H9 (cell line): ENCODE data around the gene C3orf70. TPM values are rescaled to one million over a fixed set of nuclear protein-coding genes. Genes with fewer than 3 reads are reported as not detected.

Experiments
- DNase-seq: peaks from one replicate; pipeline ENCODE4 v3.0.0-alpha.2; 2017
- H2AFZ ChIP-seq: one replicate; pipeline ENCODE4 v1.6.1; 2013; ENCODE audit warnings: mild to moderate bottlenecking, low read length, control low read depth, moderate library complexity
- H2AK5ac ChIP-seq: 2 replicates; pipeline ENCODE4 v1.6.1; 2013; ENCODE audit warnings: low read length, control low read depth, mixed read lengths; ENCODE audit not compliant: insufficient read length
- H2BK120ac ChIP-seq: one replicate; pipeline ENCODE4 v1.6.1; 2013; ENCODE audit warnings: low read depth, mild to moderate bottlenecking, low read length, control low read depth, inconsistent platforms; ENCODE audit not compliant: poor library complexity, severe bottlenecking
- H2BK12ac ChIP-seq: 2 replicates; pipeline ENCODE4 v1.6.1; 2013; ENCODE audit warnings: low read length, control low read depth, mixed read lengths, low read depth; ENCODE audit not compliant: insufficient read length
- H2BK15ac ChIP-seq: 2 replicates; pipeline ENCODE4 v1.6.1; 2013; ENCODE audit warnings: low read depth, low read length, control low read depth
- H2BK20ac ChIP-seq: one replicate; pipeline ENCODE4 v1.6.1; 2013; ENCODE audit warnings: low read depth, mild to moderate bottlenecking, low read length, control low read depth, inconsistent platforms; ENCODE audit not compliant: poor library complexity, severe bottlenecking
- H2BK5ac ChIP-seq: 2 replicates; pipeline ENCODE4 v1.6.1; 2013; ENCODE audit warnings: low read length, control low read depth, mixed read lengths; ENCODE audit not compliant: insufficient read length
- H3K14ac ChIP-seq: 2 replicates; pipeline ENCODE4 v1.6.1; 2013; ENCODE audit warnings: low read length, control low read depth; ENCODE audit not compliant: insufficient read depth
- H3K18ac ChIP-seq: 2 replicates; pipeline ENCODE4 v1.6.1; 2013; ENCODE audit warnings: low read depth, mild to moderate bottlenecking, mixed read lengths, low read length, control low read depth; ENCODE audit not compliant: insufficient read length
- H3K23ac ChIP-seq: 2 replicates; pipeline ENCODE4 v1.6.1; 2013; ENCODE audit warnings: low read length, control low read depth, mixed read lengths, low read depth; ENCODE audit not compliant: insufficient read length
- H3K23me2 ChIP-seq: 2 replicates; pipeline ENCODE4 v1.6.1; 2013; ENCODE audit warnings: low read depth, mild to moderate bottlenecking, mixed read lengths, low read length, control low read depth; ENCODE audit not compliant: insufficient read length, poor library complexity, severe bottlenecking
- H3K27ac ChIP-seq: 2 replicates; pipeline ENCODE4 v1.5.1; 2013; ENCODE audit warnings: low read length, control low read depth, mixed read lengths, low read depth; ENCODE audit not compliant: insufficient read length
- H3K27me3 ChIP-seq: 2 replicates; pipeline ENCODE4 v1.6.1; 2013; ENCODE audit warnings: low read length, control low read depth, inconsistent platforms; ENCODE audit not compliant: insufficient read depth
- H3K4ac ChIP-seq: 2 replicates; pipeline ENCODE4 v1.6.1; 2013; ENCODE audit warnings: low read depth, mild to moderate bottlenecking, control low read depth, inconsistent platforms, low read length, moderate library complexity
- H3K4me1 ChIP-seq: 2 replicates; pipeline ENCODE4 v1.6.1; 2013; ENCODE audit warnings: low read length, control low read depth, inconsistent platforms; ENCODE audit not compliant: insufficient read depth
- H3K4me2 ChIP-seq: 2 replicates; pipeline ENCODE4 v1.6.1; 2013; ENCODE audit warnings: low read length, control low read depth, mixed read lengths; ENCODE audit not compliant: insufficient read length, insufficient read depth
- H3K56ac ChIP-seq: 2 replicates; pipeline ENCODE4 v1.6.1; 2013; ENCODE audit warnings: low read depth, mild to moderate bottlenecking, mixed read lengths, low read length, control low read depth; ENCODE audit not compliant: insufficient read length
- H3K79me1 ChIP-seq: 2 replicates; pipeline ENCODE4 v1.6.1; 2013; ENCODE audit warnings: low read depth, mild to moderate bottlenecking, moderate library complexity, low read length, control low read depth, inconsistent platforms; ENCODE audit not compliant: insufficient read depth, poor library complexity, severe bottlenecking
- H3K79me2 ChIP-seq: 2 replicates; pipeline ENCODE4 v1.6.1; 2013; ENCODE audit warnings: low read length, control low read depth, inconsistent platforms; ENCODE audit not compliant: insufficient read depth
- H3K9ac ChIP-seq: 2 replicates; pipeline ENCODE4 v1.6.1; 2013; ENCODE audit warnings: low read length, control low read depth, mixed read lengths; ENCODE audit not compliant: insufficient read length; ENCODE audit errors: extremely low read depth
- H3K9me3 ChIP-seq: one replicate; pipeline ENCODE4 v1.6.1; 2013; ENCODE audit warnings: low read depth, low read length, inconsistent platforms; ENCODE audit not compliant: control insufficient read depth
- H3T11ph ChIP-seq: one replicate; pipeline ENCODE4 v1.6.1; 2013; ENCODE audit warnings: mild to moderate bottlenecking, low read length, control low read depth, inconsistent platforms
- H4K20me1 ChIP-seq: one replicate; pipeline ENCODE4 v1.6.1; 2013; ENCODE audit not compliant: control insufficient read depth, insufficient read length, insufficient read depth
- H4K5ac ChIP-seq: 2 replicates; pipeline ENCODE4 v1.6.1; 2013; ENCODE audit warnings: low read depth, mild to moderate bottlenecking, mixed read lengths, low read length, control low read depth; ENCODE audit not compliant: insufficient read length
- H4K8ac ChIP-seq: replicated peaks from 2 replicates; pipeline ENCODE4 v1.6.1; 2013; ENCODE audit warnings: low read length, control low read depth, mixed read lengths, low read depth; ENCODE audit not compliant: insufficient read length
- H4K91ac ChIP-seq: 2 replicates; pipeline ENCODE4 v1.6.1; 2013; ENCODE audit warnings: low read depth, mild to moderate bottlenecking, moderate library complexity, mixed read lengths, low read length, control low read depth; ENCODE audit not compliant: insufficient read length
- H3K27ac Mint-ChIP-seq, 3 experiments: 2 replicates in 2 of 3; 3 replicates in 1 of 3; pipeline ENCODE4 v1.8.0; 2020 to 2021; ENCODE audit warnings: mixed read lengths in 3 of 3, mild to moderate bottlenecking in 1 of 3, moderate library complexity in 1 of 3
- H3K27me3 Mint-ChIP-seq: 2 replicates; pipeline ENCODE4 v1.8.0; 2021; ENCODE audit warnings: low read depth, mild to moderate bottlenecking, moderate library complexity, mixed read lengths
- H3K36me3 Mint-ChIP-seq, 3 experiments: 2 replicates in 2 of 3; 3 replicates in 1 of 3; pipeline ENCODE4 v1.8.0; 2020 to 2021; ENCODE audit warnings: low read depth in 3 of 3, mixed read lengths in 3 of 3; ENCODE audit not compliant: insufficient read depth in 1 of 3
- H3K4me1 Mint-ChIP-seq, 2 experiments: 2 replicates each; pipeline ENCODE4 v1.8.0; 2020; ENCODE audit warnings: mixed read lengths in 2 of 2
- H3K4me3 Mint-ChIP-seq, 2 experiments: 2 replicates in 1 of 2; 3 replicates in 1 of 2; pipeline ENCODE4 v1.8.0; 2020 to 2021; ENCODE audit warnings: mild to moderate bottlenecking in 2 of 2, mixed read lengths in 2 of 2, moderate library complexity in 1 of 2
- H3K9me3 Mint-ChIP-seq, 2 experiments: 2 replicates in 1 of 2; 3 replicates in 1 of 2; pipeline ENCODE4 v1.8.0; 2020; ENCODE audit warnings: mild to moderate bottlenecking in 2 of 2, mixed read lengths in 2 of 2, moderate library complexity in 1 of 2
- CTCF ChIP-seq: fragments of 200-600 bp; sonication (generic); conservative IDR thresholded peaks from 3 replicates; pipeline ENCODE4 v1.8.0; 2021; ENCODE audit warnings: antibody characterized with exemption, mild to moderate bottlenecking
- WGBS: extraction: QIAGEN DNeasy Blood & Tissue Kit; methylation state at CpG from one replicate; pipeline ENCODE4 v1.1.7; 2013; ENCODE audit warnings: missing lambda C conversion rate, low lambda C conversion rate, mixed read lengths; ENCODE audit not compliant: insufficient read length; ENCODE audit errors: extremely low coverage; 5-methylcytosine and 5-hydroxymethylcytosine counted together
- total RNA-seq: library from RNA; stranded (reverse); gene quantifications from 2 replicates; pipeline ENCODE4 v1.2.1, GENCODE V29; 2021

Gene C3orf70
- total RNA-seq, 1 experiment from 2014 or later = 0.52 TPM

- no peaks in the 10 kb centered on the region for H3K4me1 Mint-ChIP-seq
Measured at GRCh38 chr3:185058796-185059195, 94.1 kb downstream of the C3orf70 start.

More at GRCh38 chr3:185058796-185059195, 94.1 kb downstream of the C3orf70 start:
- Mint-ChIP-seq H3K4me3 (no peak overlapping the region), H3K27me3 (no peaks in the 10 kb centered on the region), H3K27ac (no peak overlapping the region), H3K36me3 (peaks cover 11 to 36% (median 30%) of the 10 kb centered on the region in 3 experiments), H3K9me3 (peaks cover 41 to 43% of the 10 kb centered on the region in 2 experiments)
- H4K91ac ChIP-seq = no peak overlapping the region
- H3K23ac ChIP-seq = no peak overlapping the region
- H3K9me3 ChIP-seq = no peaks in the 10 kb centered on the region
- H4K20me1 ChIP-seq = no peaks in the 10 kb centered on the region
- H2BK120ac ChIP-seq = no peak overlapping the region
- H3K79me1 ChIP-seq = no peaks in the 10 kb centered on the region
- H3K4me1 ChIP-seq = no peaks in the 10 kb centered on the region
- no peak overlapping the region for H4K8ac ChIP-seq
- no peak overlapping the region for H3K14ac ChIP-seq
- H2BK5ac ChIP-seq = no peak overlapping the region
- no peak overlapping the region for H3K9ac ChIP-seq
- no peaks in the 10 kb centered on the region for H3K27me3 ChIP-seq
- no peak overlapping the region for H2BK15ac ChIP-seq
- TF ChIP-seq CTCF = no peak
- no peak overlapping the region for H2AK5ac ChIP-seq
- no peak overlapping the region for H2AFZ ChIP-seq
- no peak for DNase-seq
- no peak overlapping the region for H2BK12ac ChIP-seq
- no peak overlapping the region for H3K4me2 ChIP-seq
- no peaks in the 10 kb centered on the region for H3K79me2 ChIP-seq
- H3T11ph ChIP-seq = no peak overlapping the region
- H3K56ac ChIP-seq = no peak overlapping the region
- no peak overlapping the region for H2BK20ac ChIP-seq
- no CpG with 5 or more reads among the region's 2 CpGs for WGBS
- H3K27ac ChIP-seq = no peak overlapping the region
- H3K4ac ChIP-seq = no peak overlapping the region
- H4K5ac ChIP-seq = no peak overlapping the region
- no peaks in the 10 kb centered on the region for H3K23me2 ChIP-seq
- no peak overlapping the region for H3K18ac ChIP-seq
